Measurements from ENCODE around the gene ZC3H18.

DNA sequence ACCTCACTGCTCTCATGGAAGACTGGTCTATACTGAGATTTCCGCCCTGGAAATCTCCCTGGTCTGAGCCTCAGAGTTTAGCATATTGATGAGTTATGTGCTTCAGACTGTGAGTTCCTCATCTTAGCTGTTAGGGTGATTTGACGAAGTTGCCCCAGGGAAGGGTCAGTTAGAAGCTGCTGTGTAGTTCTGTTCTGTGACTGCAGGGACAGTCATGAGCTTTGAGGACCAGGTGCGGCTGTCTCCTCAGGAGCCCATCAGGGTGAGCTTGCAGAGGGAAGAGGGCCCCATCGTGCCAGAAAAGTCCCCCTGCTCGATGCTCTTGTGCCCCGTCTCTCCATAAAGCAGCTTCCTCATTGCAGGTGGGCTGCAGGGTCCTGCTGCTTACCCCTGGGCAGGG lies 39.9 kb downstream of the ZC3H18 start:
- no peak for TF ChIP-seq POLR2AphosphoS5 (IDR thresholded peaks at IDR 0.05)
- peak; percentile 13 for TF ChIP-seq CTCF (IDR thresholded peaks at IDR 0.05; ENCODE audit: poor library complexity, severe bottlenecking)
